ENCODE results near the gene SFXN1.

Gene SFXN1

DNA sequence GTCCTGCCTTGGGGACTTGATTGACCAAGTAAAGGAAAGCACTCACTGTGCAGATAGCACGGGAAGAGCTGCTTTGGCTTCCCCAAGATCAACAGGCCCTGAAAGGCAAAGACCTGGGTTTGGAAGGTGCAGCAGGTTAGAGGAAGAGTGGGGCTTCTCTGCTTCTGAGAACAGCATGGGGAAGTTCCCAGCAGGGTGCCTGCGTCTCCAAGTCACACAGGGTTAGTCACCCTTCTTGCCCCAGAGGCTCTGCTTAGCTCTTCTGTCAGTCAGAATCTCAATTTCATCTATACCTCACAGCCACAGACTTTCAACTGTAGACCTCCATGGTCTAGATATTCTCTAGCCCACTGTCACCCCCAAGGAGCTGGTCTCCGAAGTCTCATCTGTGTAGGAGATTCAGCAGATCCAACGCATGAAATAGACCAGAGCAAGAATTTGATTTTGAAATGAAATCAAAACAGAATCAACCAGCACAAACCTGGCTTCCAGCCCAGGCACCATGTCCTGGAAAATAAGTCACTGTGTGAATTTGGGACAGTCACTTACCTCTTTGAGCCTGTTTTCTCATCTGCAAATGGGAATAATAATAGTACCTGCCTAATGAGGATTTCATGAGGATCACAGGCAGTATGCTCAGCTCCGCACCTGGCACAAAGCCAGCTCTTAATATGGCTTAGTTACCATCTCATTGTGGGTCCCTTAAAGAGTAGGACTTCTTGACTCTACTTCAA is 64.0 kb downstream of the SFXN1 start:
- no peak for DNase-seq

DNA sequence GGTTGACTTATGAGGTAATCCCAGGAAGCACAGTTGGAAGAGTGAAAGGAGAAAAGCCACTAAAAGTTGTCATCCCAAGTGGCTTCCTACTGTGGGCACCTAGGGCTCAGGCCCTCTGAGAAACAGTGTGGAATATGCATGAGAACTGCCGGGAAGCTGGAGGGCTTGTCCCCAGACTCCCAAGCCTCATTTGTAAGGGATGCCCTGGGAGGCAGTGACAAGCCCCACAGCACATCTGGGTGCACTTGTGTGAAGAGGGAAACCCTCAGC is 64.5 kb downstream of the SFXN1 start:
- no peak for DNase-seq

DNA sequence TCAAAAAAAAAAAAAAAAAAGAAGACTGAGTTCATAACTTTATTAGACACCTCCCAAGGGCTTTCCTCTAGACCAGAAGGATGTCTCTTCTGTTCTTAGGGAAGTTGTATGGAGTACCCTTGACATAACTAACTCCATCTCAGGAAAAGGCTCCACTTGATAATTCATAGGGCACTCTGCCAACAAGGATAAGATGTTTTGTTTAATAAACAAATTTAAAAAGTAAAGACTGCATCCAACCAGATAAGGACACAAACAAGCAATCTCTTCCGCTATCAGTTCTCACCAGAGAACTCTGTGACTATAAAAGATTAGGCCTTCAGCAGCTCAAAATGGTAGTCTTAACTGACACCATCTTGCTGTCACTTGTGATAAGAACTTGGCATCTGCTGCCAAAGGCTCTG is 65.8 kb downstream of the SFXN1 start:
- DNase-seq = no peak

DNA sequence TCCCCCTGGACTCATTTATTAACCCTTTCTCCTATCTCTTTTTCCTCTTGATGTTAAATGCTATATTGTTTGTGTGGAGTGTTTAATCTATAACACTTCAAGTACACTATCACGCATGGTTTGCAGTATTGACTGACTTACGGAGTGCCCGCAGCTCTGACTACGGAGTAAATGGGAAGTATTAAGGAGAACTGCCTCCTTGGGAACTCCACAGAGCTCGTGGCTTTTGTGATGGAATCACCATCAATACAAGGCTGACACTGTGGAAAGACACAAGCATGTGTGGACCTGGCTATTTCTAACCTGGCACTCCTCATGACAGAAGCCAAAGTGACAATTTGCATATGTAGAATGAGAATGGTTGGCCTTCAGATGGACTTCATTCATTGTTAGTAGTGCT is 66.2 kb downstream of the SFXN1 start:
- DNase-seq = no peak

DNA sequence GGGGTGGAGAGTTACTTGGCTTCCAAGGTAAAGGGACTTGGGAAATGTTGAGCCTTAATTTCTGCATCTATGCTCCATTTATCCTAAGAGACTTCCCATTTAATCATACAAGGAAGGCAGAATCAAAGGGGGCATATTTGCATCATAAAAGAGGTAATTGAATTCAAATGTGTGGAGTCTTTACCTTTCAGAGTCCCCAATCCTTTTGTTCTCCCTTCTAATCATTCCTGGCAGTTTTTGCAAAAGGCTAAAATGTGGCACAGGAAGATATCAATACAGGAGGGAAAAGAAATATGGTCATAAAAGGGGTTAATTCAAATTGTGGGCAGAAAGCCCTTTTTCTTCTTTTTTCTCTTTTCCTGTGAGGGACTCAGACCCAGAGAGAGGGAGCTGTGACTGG is 69.5 kb downstream of the SFXN1 start:
- DNase-seq = no peak

DNA sequence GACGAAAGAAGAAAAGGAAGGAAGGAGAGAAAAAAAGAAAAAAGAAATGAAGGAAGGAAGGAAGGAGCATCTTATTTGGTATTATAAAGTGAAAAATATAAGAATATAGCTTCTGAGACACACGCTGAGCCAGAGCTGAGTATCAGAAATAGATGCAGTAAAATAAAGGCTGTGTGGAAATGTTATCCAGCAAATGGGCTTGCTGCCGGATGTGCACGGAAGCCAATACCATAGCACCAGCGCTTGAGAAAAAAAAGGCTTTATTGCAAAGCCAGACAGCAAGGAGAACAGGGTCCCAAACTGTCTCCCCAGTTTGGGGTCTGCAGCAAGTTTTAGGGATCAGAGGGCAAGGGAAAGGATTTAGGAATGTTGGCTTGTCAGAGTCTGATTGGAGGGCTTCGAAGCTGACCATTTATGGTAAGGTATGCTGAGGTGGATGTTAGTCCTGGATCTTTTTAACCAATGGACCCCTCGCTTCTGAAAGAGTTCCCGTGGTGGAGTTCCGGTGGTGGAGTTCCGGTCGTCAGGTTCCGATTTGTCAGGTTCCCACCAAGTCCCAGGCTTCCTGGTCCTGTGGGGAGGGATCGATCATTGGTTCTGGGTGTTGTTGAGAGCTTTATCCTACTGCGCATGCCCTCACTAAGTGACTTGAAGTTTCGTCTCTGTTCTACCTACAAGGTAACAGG is 70.4 kb downstream of the SFXN1 start:
- no peak for DNase-seq

DNA sequence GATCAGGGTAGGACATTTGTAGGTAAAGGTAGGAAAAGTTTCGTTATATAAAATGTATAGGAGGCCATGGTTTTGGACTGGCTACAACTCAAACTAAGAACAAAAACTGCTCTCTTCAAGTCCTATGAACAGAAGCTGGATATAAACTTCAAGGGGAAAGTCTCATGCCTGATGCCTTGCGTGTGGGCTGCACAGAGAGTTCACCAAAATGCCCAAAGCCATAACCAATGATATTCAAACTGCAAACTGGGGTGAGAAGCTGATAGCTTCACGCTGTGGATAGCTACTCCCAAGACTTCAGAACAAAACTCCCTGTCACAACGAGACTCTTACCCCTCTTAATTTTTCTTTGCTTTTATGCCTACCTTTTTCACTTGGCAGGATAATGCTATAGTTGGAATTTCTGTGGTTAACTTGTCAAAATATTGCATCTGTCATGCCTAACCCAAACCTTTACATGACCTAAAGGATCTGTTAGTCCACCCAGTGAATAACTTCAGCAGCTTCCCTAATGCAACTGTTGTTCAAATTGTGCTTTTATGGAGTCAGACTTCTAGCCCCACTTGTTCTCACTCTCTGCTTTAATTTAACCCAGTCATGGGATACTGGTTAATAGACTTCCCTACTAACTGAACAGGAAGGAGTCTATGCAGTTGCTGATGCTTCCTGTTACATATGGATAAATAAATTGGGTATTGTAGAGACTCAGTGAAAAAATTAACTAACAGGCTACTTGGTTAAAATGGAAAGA is 71.9 kb downstream of the SFXN1 start:
- no peak for DNase-seq

DNA sequence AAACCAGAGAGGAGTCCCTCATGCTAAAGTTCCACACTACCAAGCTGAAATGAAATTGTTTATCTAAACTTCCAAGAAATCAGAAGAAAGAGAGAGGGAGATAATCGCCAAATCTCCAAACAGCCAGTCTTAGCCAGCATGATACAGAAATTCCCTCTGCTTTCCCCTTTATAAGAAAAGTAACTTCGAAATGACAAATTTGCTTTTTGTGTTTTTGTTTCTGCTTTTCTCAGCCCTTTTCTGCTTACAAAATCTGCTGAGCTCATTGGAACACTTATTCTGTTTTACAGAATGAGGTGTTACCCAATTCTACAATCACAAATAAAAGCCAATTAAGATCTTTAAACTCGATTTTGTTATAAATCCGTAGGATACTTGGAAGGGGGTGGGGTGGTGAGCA is 72.9 kb downstream of the SFXN1 start:
- DNase-seq = no peak

DNA sequence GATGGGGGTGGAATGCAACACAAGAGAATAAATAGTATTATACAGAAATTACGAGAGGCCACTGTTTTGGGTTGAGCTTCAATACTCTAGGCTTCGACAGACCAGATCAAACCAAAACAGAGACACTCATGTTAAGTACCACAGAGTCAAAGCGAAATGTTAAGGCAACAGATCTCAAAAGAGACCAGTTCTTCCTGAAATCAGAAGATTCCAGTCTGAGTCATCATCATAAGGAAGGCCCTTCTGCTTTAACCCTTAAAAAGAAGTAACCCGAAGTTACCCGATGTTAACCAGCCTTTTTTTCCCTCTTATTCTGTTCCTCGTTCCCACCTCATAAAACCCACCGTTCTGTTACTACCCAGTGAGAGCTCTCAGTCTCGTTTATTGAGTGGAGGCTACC is 75.9 kb downstream of the SFXN1 start:
- no peak for DNase-seq

DNA sequence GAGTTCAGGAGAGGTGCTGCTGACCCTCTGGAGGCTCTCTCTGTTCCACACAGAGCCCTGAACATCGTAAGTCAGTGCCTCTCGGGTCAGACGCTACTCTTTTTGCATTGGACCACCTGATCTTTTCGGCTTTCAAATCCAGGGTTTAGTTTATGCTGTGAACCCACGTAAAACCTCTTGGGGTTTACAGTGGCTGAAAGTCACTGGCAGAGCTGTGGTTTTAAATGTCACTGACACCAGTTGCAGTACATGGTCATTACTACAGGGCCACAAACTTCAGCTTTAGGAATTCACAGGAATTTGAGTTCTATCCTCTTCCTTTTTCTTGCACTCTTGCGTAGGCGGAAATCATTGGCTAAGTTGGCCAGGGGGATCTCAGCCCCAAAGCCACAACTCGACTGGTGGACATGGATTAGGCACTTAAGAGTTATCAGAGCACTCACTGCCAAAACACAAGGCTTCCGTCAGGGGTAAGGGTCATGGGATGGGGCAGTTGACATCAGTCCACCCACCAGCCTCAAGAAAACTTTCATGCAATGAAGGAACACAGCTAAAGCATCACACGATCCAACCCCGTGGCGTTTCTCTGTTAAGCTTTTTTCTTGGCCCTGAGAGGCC is 76.9 kb downstream of the SFXN1 start:
- DNase-seq = no peak

DNA sequence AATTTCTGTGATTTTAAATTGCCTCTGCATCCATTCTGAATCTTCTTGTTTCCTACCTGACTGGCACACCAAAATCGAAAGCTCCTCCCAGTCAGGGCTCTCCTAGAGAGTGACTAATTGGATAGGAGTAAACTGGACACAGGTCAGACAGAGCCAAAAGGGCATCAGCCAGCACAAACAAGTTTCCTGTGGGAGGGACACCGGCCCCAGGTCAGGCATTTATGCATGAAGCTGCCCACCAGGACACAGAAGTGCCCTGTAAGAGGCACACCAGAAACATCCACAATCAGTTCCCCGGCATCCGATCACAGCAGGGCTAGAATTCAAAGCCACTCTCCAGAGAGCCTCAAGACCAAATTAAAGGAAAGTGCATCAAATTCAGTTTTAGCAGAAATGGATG is 78.4 kb downstream of the SFXN1 start:
- no peak for DNase-seq

DNA sequence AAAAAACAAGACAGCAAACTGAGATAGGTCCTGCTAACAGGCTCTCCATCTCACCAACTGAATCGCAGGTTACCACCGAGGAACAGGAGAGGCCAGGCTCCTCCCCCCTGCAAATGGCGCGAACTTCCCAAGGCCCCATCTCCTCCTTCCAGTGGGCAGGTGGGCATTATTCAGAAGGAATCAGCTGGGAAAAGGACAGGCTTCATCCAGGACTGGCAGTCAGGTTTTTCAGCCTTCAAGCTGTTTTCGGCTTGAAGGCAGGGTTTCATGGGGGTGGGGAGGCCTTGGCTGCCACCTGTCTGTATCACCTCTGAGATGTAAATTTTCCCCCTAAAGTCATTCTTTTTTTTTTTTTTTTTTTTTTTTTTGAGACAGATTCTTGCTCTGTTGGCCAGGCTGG is 79.4 kb downstream of the SFXN1 start:
- no peak for DNase-seq

DNA sequence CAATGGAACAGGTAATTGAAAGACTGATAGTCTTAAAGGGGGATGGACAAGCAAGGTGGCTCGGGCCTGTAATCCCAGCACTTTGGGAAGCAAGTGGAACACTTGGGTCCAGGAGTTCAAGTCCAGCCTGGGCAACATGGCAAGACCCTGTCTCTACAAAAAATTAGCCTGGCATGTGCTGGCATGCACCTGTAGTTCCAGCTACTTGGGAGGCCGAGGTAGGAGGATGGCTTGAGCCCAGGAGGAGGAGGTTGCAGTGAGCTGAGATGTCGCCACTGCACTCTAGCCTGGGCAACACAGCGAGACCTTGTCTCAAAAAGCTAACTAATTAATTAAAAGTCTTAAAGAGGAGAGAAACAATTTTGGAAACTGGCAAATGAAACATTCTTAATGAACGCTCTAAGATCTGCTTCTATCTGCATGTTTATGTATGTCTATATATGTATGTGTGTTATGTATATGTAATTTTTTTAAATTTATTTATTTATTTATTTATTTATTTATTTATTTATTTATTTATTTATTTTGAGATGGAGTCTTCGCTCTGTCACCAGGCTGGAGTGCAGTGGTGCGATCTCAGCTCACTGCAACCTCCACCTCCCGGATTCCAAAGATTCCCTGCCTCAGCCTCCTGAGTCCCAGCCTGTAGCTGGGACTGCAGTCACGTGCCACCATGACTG is 80.6 kb downstream of the SFXN1 start:
- DNase-seq = no peak

DNA sequence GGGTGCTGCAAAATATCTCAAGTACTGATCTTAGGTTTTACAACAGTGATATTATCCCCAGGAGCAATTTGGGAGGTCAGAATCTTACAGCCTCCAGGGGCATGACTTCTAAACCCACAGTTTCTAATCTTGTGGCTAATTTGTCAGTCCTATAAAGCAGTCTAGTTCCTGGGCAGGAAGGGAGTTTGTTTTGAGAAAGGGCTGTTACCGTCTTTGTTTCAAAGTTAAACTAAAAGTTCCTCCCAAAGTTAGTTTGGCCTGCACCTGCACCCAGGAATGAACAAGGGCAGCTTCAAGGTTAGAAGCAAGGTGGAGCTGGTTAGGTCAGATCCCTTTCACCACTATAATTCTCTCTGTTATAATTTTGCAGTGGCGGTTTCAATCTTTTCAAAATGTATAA is 81.7 kb downstream of the SFXN1 start:
- DNase-seq = no peak

DNA sequence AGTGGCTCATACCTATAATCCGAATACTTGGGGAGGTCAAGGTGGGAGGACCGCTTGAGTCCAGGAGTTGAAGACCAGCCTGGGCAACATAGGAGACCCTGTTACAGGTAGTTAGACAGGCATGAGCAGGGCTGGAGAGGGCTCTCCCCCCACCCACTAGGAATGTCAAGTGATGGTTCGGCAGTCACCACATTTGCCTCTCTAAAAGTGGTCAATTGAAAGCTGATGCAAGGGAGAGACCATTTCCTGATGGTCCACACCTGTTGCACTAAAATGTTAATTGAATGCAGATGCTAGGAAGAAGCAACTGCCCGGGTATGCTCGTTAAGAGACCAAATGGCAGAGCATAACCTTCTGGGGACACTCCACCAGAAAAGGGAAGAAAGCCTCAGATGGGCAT is 82.7 kb downstream of the SFXN1 start:
- DNase-seq = no peak

DNA sequence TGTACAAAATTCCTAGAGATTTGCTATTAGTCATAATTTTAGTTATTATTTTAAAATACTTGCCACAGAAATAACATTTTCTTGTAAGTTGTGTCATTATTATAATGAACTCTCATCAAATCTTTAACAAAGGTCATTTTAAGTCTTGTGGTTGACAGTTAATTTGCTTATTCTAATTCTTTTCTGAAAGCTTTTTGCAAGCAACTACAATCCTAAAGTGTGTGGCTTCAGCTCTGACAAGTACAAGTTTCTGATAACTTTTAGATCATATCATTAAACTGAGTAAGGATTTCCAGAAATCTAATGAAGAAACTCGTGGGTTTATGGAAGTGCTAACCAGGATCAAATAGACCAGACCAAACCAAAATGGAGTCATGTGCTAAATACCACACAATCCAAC is 86.4 kb downstream of the SFXN1 start:
- no peak for DNase-seq

DNA sequence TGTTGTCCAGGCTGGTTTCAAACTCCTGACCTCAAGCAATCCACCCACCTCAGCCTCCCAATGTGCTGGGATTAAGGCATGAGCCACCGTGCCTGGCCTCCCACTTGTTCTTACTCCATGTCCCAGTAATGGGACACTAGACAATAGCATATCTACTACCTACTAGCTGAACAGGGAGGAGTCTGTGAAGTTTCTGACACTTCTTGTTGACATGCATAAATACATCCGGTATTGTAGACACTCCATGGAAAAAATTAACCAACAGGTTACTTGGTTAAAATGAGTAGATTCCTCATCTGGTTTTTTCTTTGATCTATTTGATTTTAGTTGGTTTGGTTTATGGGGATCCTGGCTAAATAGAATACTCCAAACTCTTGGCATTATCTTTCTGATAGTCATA is 88.3 kb downstream of the SFXN1 start:
- no peak for DNase-seq

DNA sequence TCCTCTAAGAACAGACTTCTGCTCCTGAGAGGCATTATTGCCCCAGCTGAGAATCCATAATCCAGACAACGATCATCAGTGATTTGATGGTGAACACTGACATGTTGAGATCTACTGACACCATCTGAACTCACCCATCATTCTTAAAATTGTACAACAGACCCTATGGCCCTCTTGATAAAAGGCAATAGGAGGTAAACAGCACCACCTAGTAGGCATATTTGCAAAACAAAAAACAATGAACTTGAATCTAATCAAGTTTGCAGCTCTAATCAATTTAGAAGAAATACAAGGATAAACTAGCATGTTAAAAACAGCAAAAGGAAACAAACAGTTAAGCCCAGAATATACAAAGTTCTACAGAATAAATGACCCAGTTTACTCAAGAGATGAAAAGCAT is 89.6 kb downstream of the SFXN1 start:
- DNase-seq = peak in 1 of 2 donors; percentile 3

DNA sequence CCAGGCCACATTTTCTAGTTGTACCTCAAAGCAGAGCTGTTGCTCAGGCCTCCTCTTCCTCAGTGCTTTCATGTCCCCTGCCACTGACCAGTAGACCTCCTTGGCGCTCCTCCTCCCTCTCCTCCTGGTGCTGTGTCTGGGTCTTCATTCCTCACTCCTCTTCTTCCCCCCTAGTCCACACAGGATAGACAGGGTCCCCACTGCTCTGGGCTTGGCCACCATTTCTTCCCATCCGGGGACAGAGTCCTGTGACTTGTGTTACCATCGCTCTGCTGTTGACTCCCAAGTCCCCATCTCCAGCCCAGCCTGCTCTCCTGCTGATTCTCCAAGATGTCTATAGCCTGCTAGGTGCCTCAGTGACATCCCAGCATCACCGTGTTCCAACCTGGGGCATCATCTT is 91.3 kb downstream of the SFXN1 start:
- DNase-seq = no peak

DNA sequence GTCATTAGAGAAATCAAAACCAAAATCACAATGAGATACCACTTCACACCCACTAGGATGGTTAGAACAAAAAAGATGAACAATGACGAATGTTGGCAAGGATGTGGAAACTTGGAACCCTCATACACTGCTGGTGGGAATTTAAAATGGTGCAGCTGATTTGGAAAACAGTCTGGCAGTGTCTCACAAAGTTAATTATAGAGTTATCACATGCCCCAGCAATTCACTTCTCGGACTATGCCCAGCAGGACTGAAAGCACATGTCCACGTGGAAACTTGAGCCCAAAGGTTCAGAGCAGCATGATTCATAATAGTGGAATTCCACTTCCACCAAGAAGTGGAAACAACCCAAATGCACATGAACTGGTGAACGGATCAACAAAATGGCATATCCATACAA is 94.5 kb downstream of the SFXN1 start:
- no peak for DNase-seq

DNA sequence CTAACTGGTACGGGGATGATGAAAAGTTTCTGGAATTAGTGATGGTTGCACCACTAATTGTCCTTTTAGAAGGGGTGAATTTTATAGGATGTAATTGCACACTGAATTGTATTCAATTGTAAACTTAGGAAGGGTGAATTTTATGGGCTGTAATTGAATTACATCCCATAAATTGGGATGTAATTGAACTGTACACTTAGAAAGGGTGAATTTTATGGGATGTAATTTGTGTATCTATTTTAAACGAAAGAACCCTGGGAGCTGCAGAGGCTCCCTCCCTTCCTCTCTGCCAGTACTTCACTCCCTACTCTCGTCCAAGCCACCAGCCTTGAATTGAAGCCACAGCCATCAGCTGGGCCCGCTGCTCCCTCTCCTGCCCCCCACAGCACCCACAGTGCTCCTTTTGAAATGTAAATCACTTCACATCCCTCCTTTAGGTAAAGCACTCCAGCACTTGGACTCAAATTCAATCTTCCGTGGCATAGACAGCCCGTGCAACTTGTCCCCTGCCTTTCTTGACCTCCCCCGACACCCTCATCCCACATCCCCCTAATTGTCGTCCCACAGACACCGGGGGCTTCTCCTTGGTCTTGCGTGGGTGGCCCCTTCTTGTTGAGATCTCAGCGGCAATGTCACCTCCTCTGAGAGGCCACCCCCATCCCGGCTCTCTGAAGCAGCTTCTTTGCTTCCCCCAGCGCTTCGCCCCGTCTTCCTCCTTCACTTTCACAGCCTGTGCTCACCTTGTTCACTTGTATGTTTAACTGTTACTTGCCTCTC is 95.3 kb downstream of the SFXN1 start:
- no peak for DNase-seq

DNA sequence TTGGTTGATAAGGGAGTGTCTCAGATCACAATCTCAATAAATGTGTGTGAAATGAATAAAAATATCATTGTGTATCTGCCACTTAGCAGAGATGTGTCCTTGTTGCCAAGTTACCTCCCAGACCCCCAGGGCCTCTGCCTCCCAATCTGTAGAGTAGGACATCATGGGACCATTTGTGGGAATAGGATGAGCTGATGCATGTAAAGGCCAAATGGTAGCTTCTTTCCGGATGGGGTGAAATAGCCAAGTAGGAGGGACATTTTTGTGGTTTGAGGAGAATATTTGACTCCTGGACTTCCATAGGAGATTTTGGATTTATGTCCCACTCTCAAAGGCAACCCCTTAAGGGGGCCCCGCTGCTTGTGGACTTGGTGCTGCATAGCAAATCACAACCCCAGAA is 96.9 kb downstream of the SFXN1 start:
- DNase-seq = no peak

DNA sequence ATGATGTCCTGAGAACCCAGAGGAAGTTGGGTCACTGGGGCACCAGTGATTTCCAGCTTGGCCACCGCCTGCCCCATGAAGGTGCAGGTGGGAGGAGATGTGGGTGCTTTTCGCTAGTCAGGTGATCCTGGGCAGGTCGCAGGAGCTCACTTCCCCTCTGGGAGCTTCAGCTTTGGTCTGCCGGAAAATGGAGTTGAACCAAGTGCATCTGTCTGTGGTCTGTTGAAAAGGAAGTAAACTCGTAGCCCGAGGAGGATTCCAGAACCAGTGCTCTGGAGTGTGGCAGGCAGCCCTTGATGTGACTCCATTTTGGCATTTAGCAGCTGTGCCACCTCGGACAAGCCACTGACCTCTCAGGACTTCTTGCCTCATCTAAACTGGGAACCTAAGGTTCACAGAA is 97.7 kb downstream of the SFXN1 start:
- DNase-seq = no peak
